Suprapubic skin (tissue), 3 donors: Measurements from ENCODE around the gene COMMD1.

ENCODE experiments used
- CTCF ChIP-seq, 2 donors: fragments of 200-600 bp in 1 of 2; fragments of 450-650 bp in 1 of 2; sonication (generic) in 1 of 2; IDR thresholded peaks; one replicate each; pipeline ENCODE4 v1.5.1; 2016 to 2019; ENCODE audit warnings: antibody characterized with exemption in 2 of 2, mild to moderate bottlenecking in 1 of 2, moderate library complexity in 1 of 2
- EP300 ChIP-seq: sonication (generic); formaldehyde crosslinking; IDR thresholded peaks from one replicate; pipeline ENCODE4 v1.6.1; 2017; ENCODE audit warnings: antibody characterized with exemption
- POLR2A ChIP-seq, 2 donors: fragments of 450-650 bp; IDR thresholded peaks; one replicate each; pipeline ENCODE4 v1.6.1; 2017; ENCODE audit warnings: antibody characterized with exemption in 2 of 2, mild to moderate bottlenecking in 2 of 2, moderate library complexity in 2 of 2

GRCh38 chr2:62116983-62117382 is 211.5 kb downstream of the COMMD1 start:
- TF ChIP-seq CTCF (IDR thresholded peaks at IDR 0.05), result no peak
- TF ChIP-seq EP300, result no peak
- TF ChIP-seq POLR2A (IDR thresholded peaks at IDR 0.05), result no peak
